SK-MEL-5 (cell line): ENCODE results near the gene IRS2. TPM values are rescaled to one million over a fixed set of nuclear protein-coding genes. Genes with fewer than 3 reads are reported as not detected.

ENCODE experiments used
- DNase-seq: peaks from one replicate; pipeline ENCODE4 v3.0.0-alpha.2; 2016; ENCODE audit warnings: low read depth, low spot score
- in situ Hi-C: cut with HindIII; loops from 2 replicates; pipeline ENCODE4 v1.10.0; 2016; ENCODE audit warnings: low sequenced_read_pairs, high pct_unique_total_duplicates, low pct_unique_long_range_greater_than_20kb
- total RNA-seq: library from RNA; depleted of rRNA; stranded (reverse); fragments of >200 nt; shearing (Covaris generic); gene quantifications from 2 replicates; pipeline ENCODE4 v1.2.3, GENCODE V29; 2014

Gene IRS2
- total RNA-seq, 1 experiment from 2014 or later: 18.1 TPM

GRCh38 chr13:109785141-109785891 is 1.1 kb downstream of the IRS2 start:
- DNase-seq: peak; percentile 55
- in situ Hi-C loops: no loop called here

GRCh38 chr13:109784590-109785140 is 1.7 kb downstream of the IRS2 start:
- in situ Hi-C loops: no loop called here
- peak; percentile 75 for DNase-seq

- in situ Hi-C loops: no loop called here
- peak; percentile 42 for DNase-seq
These were observed 2.4 kb downstream of the IRS2 start for GRCh38 chr13:109783815-109784589.

- in situ Hi-C loops: no loop called here
- DNase-seq: peak; percentile 64
These were observed 3.0 kb downstream of the IRS2 start for GRCh38 chr13:109783447-109783814.

- no peak for DNase-seq
- in situ Hi-C loops: no loop called here
These were observed 3.5 kb downstream of the IRS2 start for GRCh38 chr13:109782823-109783431.

- in situ Hi-C loops: no loop called here
- peak; percentile 34 for DNase-seq
These were observed 4.1 kb downstream of the IRS2 start for GRCh38 chr13:109782066-109782822.

GRCh38 chr13:109781384-109782065 is 4.9 kb downstream of the IRS2 start:
- in situ Hi-C loops: no loop called here

GRCh38 chr13:109780845-109781383 is 5.5 kb downstream of the IRS2 start:
- in situ Hi-C loops: no loop called here

More at GRCh38 chr13:109781384-109782065, 4.9 kb downstream of the IRS2 start:
- no peak for DNase-seq

GRCh38 chr13:109779876-109780510 is 6.4 kb downstream of the IRS2 start:
- no peak for DNase-seq
- in situ Hi-C loops: no loop called here

More at GRCh38 chr13:109780845-109781383, 5.5 kb downstream of the IRS2 start:
- DNase-seq: no peak

- no peak for DNase-seq
- in situ Hi-C loops: no loop called here
These were observed 7.3 kb downstream of the IRS2 start for GRCh38 chr13:109779074-109779473.

- in situ Hi-C loops: no loop called here
- peak; percentile 50 for DNase-seq
These were observed 8.3 kb downstream of the IRS2 start for GRCh38 chr13:109778102-109778542.

- DNase-seq: no peak
- in situ Hi-C loops: no loop called here
These were observed 9.8 kb downstream of the IRS2 start for GRCh38 chr13:109776575-109776974.

GRCh38 chr13:109773786-109774185 is 12.6 kb downstream of the IRS2 start:
- in situ Hi-C loops: no loop called here
- DNase-seq: no peak

GRCh38 chr13:109773276-109773675 is 13.1 kb downstream of the IRS2 start:
- no peak for DNase-seq

GRCh38 chr13:109771926-109772325 is 14.5 kb downstream of the IRS2 start:
- DNase-seq: no peak
- in situ Hi-C loops: no loop called here

More at GRCh38 chr13:109773276-109773675, 13.1 kb downstream of the IRS2 start:
- in situ Hi-C loops: no loop called here

- in situ Hi-C loops: no loop called here
These were observed 15.9 kb downstream of the IRS2 start for GRCh38 chr13:109770436-109770835.

More at GRCh38 chr13:109770436-109770835, 15.9 kb downstream of the IRS2 start:
- DNase-seq: no peak
